SU-DHL-6 (cell line): Measurements from ENCODE around the gene CNTN1.

Experiments
- EZH2phosphoT487 ChIP-seq: fragments of 200-600 bp; sonication (generic), shearing (Covaris generic); conservative IDR thresholded peaks from 2 replicates; pipeline ENCODE4 v1.6.1; 2018; ENCODE audit warnings: mild to moderate bottlenecking, antibody characterized with exemption, low read length, moderate library complexity, mixed read lengths
- TF ChIP-seq, protein P1 (sequence below): fragments of 200-600 bp; sonication (generic); IDR thresholded peaks from one replicate; pipeline ENCODE4 v1.5.1; 2017; ENCODE audit warnings: antibody characterized with exemption, mild to moderate bottlenecking, low read length, moderate library complexity; ENCODE audit not compliant: insufficient read depth, poor library complexity, severe bottlenecking

DNA sequence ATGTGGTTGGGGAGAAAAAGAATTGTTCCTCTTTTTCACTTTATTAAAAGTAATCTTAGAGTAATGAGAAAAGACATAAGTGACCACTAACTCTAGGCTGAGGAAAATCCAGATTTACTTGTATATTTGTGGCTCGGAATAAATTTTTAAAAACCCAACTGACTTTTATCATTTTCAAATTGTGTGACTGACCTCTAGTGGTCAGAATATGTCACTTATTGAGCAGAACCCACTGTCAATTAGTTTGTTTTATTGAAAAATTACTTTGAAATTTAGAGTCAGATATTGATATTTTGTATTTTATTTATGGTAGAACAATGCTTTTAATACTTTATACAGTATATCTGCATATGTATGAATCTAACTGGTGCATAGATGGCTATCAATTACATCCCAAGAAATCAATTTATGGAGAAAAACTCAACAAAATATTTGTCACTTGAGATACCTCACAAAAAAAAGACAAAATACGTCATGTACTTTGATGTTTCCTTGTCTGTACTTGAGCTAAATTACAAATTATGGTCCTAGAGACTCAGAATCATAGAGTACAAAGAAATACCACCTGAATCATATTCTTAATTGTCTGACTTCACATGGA lies 229.4 kb downstream of the CNTN1 start:
- TF ChIP-seq, protein P1, sequence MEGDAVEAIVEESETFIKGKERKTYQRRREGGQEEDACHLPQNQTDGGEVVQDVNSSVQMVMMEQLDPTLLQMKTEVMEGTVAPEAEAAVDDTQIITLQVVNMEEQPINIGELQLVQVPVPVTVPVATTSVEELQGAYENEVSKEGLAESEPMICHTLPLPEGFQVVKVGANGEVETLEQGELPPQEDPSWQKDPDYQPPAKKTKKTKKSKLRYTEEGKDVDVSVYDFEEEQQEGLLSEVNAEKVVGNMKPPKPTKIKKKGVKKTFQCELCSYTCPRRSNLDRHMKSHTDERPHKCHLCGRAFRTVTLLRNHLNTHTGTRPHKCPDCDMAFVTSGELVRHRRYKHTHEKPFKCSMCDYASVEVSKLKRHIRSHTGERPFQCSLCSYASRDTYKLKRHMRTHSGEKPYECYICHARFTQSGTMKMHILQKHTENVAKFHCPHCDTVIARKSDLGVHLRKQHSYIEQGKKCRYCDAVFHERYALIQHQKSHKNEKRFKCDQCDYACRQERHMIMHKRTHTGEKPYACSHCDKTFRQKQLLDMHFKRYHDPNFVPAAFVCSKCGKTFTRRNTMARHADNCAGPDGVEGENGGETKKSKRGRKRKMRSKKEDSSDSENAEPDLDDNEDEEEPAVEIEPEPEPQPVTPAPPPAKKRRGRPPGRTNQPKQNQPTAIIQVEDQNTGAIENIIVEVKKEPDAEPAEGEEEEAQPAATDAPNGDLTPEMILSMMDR = peak; percentile 64
- TF ChIP-seq EZH2phosphoT487 = no peak
